HCT116 (cell line): ENCODE data around the gene LRP1B. TPM values are rescaled to one million over a fixed set of nuclear protein-coding genes. Genes with fewer than 3 reads are reported as not detected.

Source experiments
- ATAC-seq: fragments of 200-7000 bp; cut with Tn5 transposase; 2 replicates; pipeline ENCODE4 v1.9.1; 2020; ENCODE audit warnings: mild to moderate bottlenecking, moderate library complexity
- BruUV-seq: library from RNA; stranded (reverse); fragments of 400-500 nt; replicated peaks from 2 replicates; lab custom pipeline; 2021; lab: Mats Ljungman, UMichigan
- CTCF ChIA-PET: fragments of 300-600 bp; sonication (Branson Sonifier 250); formaldehyde crosslinking; loops from one replicate; lab custom pipeline; 2021; ENCODE audit warnings: antibody characterized with exemption; lab: Charles Lee
- POLR2A ChIA-PET: fragments of 300-600, 350-600 bp; sonication (Branson Sonifier 250); formaldehyde crosslinking; loops from one replicate; lab custom pipeline; 2021; ENCODE audit warnings: antibody characterized with exemption; lab: Charles Lee
- RAD21 ChIA-PET, 2 experiments: fragments of 300-600 bp; sonication (Branson Sonifier 250); formaldehyde crosslinking; loops; one replicate each; lab custom pipeline; 2023; ENCODE audit warnings: low total read pairs in 2 of 2; ENCODE audit not compliant: uncharacterized antibody in 2 of 2, unreplicated experiment in 2 of 2, low non-redundant PET in 1 of 2; lab: Charles Lee
- DNase-seq: peaks from one replicate; pipeline ENCODE4 v3.0.0-alpha.2; 2010; ENCODE audit warnings: low read depth, low spot score
- H2AFZ ChIP-seq: fragments of 200-600 bp; shearing (Covaris generic), sonication (generic); 2 replicates; pipeline ENCODE4 v1.6.1; 2017; ENCODE audit warnings: low read depth, mixed run types, mixed read lengths, antibody characterized with exemption, low read length; ENCODE audit not compliant: poor library complexity, severe bottlenecking
- H3K27ac ChIP-seq: 2 replicates; pipeline ENCODE4 v1.5.1; 2012; ENCODE audit warnings: low read depth, low read length
- H3K27me3 ChIP-seq: fragments of 200-600 bp; sonication (generic); 2 replicates; pipeline ENCODE4 v1.6.1; 2016; ENCODE audit warnings: mixed run types, low read length, mixed read lengths; ENCODE audit not compliant: insufficient read depth
- H3K36me3 ChIP-seq, 2 experiments: fragments of 200-500 bp in 1 of 2; fragments of 200-600 bp in 1 of 2; sonication (Bioruptor generic) in 1 of 2; sonication (generic) in 1 of 2; 2 replicates each; pipeline versions ENCODE4 v1.5.1 to v1.6.1; 2014 to 2016; ENCODE audit warnings: low read length in 2 of 2, inconsistent platforms in 1 of 2, mixed read lengths in 1 of 2, mixed run types in 1 of 2; ENCODE audit not compliant: insufficient read depth in 2 of 2, control insufficient read depth in 1 of 2
- H3K4me1 ChIP-seq, 2 experiments: fragments of 200-600 bp in 1 of 2; sonication (generic) in 1 of 2; 2 replicates each; pipeline versions ENCODE4 v1.5.1 to v1.6.1; 2012 to 2017; ENCODE audit warnings: low read length in 2 of 2, inconsistent platforms in 1 of 2, mild to moderate bottlenecking in 1 of 2, mixed read lengths in 1 of 2, mixed run types in 1 of 2, moderate library complexity in 1 of 2; ENCODE audit not compliant: insufficient read depth in 2 of 2, control insufficient read depth in 1 of 2
- H3K4me2 ChIP-seq: fragments of 200-600 bp; sonication (generic); 2 replicates; pipeline ENCODE4 v1.6.1; 2017; ENCODE audit warnings: mixed run types, low read length, mixed read lengths
- H3K4me3 ChIP-seq, 2 experiments: fragments of 200-600 bp in 1 of 2; sonication (generic) in 1 of 2; replicated peaks in 1 of 2; 2 replicates each; pipeline ENCODE4 v1.5.1; 2011 to 2016; ENCODE audit warnings: low read length in 2 of 2, control low read depth in 1 of 2, low read depth in 1 of 2, mild to moderate bottlenecking in 1 of 2, mixed read lengths in 1 of 2, mixed run types in 1 of 2
- H3K79me2 ChIP-seq: fragments of 200-600 bp; sonication (generic); 2 replicates; pipeline ENCODE4 v1.6.1; 2017; ENCODE audit warnings: mild to moderate bottlenecking, mixed run types, low read length, moderate library complexity, mixed read lengths; ENCODE audit not compliant: insufficient read depth
- H3K9ac ChIP-seq: fragments of 200-600 bp; sonication (generic); 2 replicates; pipeline ENCODE4 v1.6.1; 2016; ENCODE audit warnings: low read length, mixed read lengths
- H3K9me2 ChIP-seq: fragments of 200-600 bp; sonication (generic), shearing (Covaris generic); 2 replicates; pipeline ENCODE4 v1.6.1; 2017; ENCODE audit warnings: mixed run types, mild to moderate bottlenecking, moderate library complexity; ENCODE audit not compliant: insufficient read depth
- H3K9me3 ChIP-seq, 2 experiments: fragments of 200-500 bp in 1 of 2; fragments of 200-600 bp in 1 of 2; sonication (Bioruptor generic) in 1 of 2; sonication (generic) in 1 of 2; 2 replicates each; pipeline ENCODE4 v1.6.1; 2014 to 2017; ENCODE audit warnings: low read length in 2 of 2, mixed read lengths in 2 of 2, inconsistent platforms in 1 of 2, low read depth in 1 of 2, mild to moderate bottlenecking in 1 of 2, mixed run types in 1 of 2, moderate library complexity in 1 of 2; ENCODE audit not compliant: control insufficient read depth in 1 of 2, insufficient read depth in 1 of 2
- H4K20me1 ChIP-seq: fragments of 200-600 bp; sonication (generic), shearing (Covaris generic); 2 replicates; pipeline ENCODE4 v1.6.1; 2017; ENCODE audit warnings: mixed run types, mild to moderate bottlenecking, moderate library complexity; ENCODE audit not compliant: insufficient read depth
- CBX3 ChIP-seq: IDR thresholded peaks from 2 replicates; pipeline ENCODE4 v1.6.1; 2012; ENCODE audit warnings: low read depth
- CTCF ChIP-seq, 3 experiments: fragments of 200-600 bp in 1 of 3; sonication (generic) in 1 of 3; IDR thresholded peaks in 2 of 3; conservative IDR thresholded peaks in 1 of 3; 2 replicates each; pipeline ENCODE4 v1.5.1; 2012 to 2017; ENCODE audit warnings: low read depth in 2 of 3, low read length in 2 of 3, antibody characterized with exemption in 1 of 3, borderline replicate concordance in 1 of 3, control low read depth in 1 of 3, mild to moderate bottlenecking in 1 of 3, mixed read lengths in 1 of 3, mixed run types in 1 of 3, moderate library complexity in 1 of 3; ENCODE audit not compliant: insufficient read depth in 1 of 3
- ELF1 ChIP-seq: IDR thresholded peaks from 2 replicates; pipeline ENCODE4 v1.6.1; 2012; ENCODE audit warnings: low read depth, borderline replicate concordance
- EZH2 ChIP-seq: fragments of 200-600 bp; sonication (generic); IDR thresholded peaks from 2 replicates; pipeline ENCODE4 v1.6.1; 2017; ENCODE audit warnings: antibody characterized with exemption, mixed run types
- EZH2phosphoT487 ChIP-seq: fragments of 200-600 bp; IDR thresholded peaks from 2 replicates; pipeline ENCODE4 v1.6.1; 2018; ENCODE audit warnings: antibody characterized with exemption, borderline replicate concordance
- FOSL1 ChIP-seq: IDR thresholded peaks from 2 replicates; pipeline ENCODE4 v1.6.1; 2012; ENCODE audit warnings: low read depth
- JUND ChIP-seq: IDR thresholded peaks from 2 replicates; pipeline ENCODE4 v1.6.1; 2012
- MAX ChIP-seq: IDR thresholded peaks from 2 replicates; pipeline ENCODE4 v1.6.1; 2012
- POLR2A ChIP-seq: IDR thresholded peaks from 2 replicates; pipeline ENCODE4 v1.7.0; 2011; ENCODE audit warnings: borderline replicate concordance; ENCODE audit not compliant: insufficient read depth, insufficient read length; ENCODE audit errors: extremely low read depth
- POLR2AphosphoS5 ChIP-seq: IDR thresholded peaks from 2 replicates; pipeline ENCODE4 v1.6.1; 2011; ENCODE audit warnings: mild to moderate bottlenecking, low read depth, low read length, moderate library complexity
- RAD21 ChIP-seq: IDR thresholded peaks from 2 replicates; pipeline ENCODE4 v1.6.1; 2012; ENCODE audit warnings: low read depth, mild to moderate bottlenecking
- REST ChIP-seq: IDR thresholded peaks from 2 replicates; pipeline ENCODE4 v1.6.1; 2012; ENCODE audit warnings: low read depth
- SIN3A ChIP-seq: IDR thresholded peaks from 2 replicates; pipeline ENCODE4 v1.6.1; 2012; ENCODE audit warnings: low read depth
- SP1 ChIP-seq: IDR thresholded peaks from 2 replicates; pipeline ENCODE4 v1.6.1; 2012; ENCODE audit warnings: low read depth
- ZBTB33 ChIP-seq: IDR thresholded peaks from 2 replicates; pipeline ENCODE4 v1.6.1; 2011; ENCODE audit warnings: mild to moderate bottlenecking, low read length, moderate library complexity; ENCODE audit not compliant: insufficient replicate concordance; ENCODE audit errors: extremely low read depth
- ZNF274 ChIP-seq: fragments of 200-500 bp; sonication (Bioruptor generic); IDR thresholded peaks from 2 replicates; pipeline ENCODE4 v1.6.1; 2014; ENCODE audit warnings: mild to moderate bottlenecking, low read depth, low read length, inconsistent platforms
- intact Hi-C: fragments of 100-400 bp; cut with micrococcal nuclease; formaldehyde crosslinking; loops from 2 replicates; pipeline ENCODE4 v1.10.0; 2022
- total RNA-seq: library from RNA; stranded (reverse); gene quantifications from one replicate; pipeline ENCODE4 v1.2.1, GENCODE V29; 2021; ENCODE audit not compliant: unreplicated experiment

The LRP1B gene
- total RNA-seq, 1 experiment from 2014 or later, result 0.34 TPM

- Histone ChIP-seq H4K20me1 (no peaks in the 10 kb centered on the region), H3K27ac (no peak overlapping the region), H3K9me3 (no peaks in the 10 kb centered on the region), H3K4me1 (no peaks in the 10 kb centered on the region), H3K36me3 (no peaks in the 10 kb centered on the region), H2AFZ (no peak overlapping the region)
- BruUV-seq, result no TSS peak
- no peak for DNase-seq
- CTCF ChIA-PET, result no interaction called here
- RAD21 ChIA-PET, result no interaction called here
- TF ChIP-seq RAD21 (no peak), EZH2 (no peak), POLR2AphosphoS5 (no peak), CBX3 (no peak), FOSL1 (no peak), SP1 (no peak), SIN3A (no peak), JUND (no peak), EZH2phosphoT487 (no peak), ZNF274 (no peak), ZBTB33 (no peak), ELF1 (no peak), MAX (no peak), CTCF (IDR thresholded peaks at IDR 0.05 in 2 of 3, conservative IDR thresholded peaks at IDR 0.05 in 1 of 3; ENCODE audit: borderline replicate concordance in 1 of 3, insufficient read depth in 1 of 3, low read depth in 2 of 3, low read length in 2 of 3) (no peak), POLR2A (no peak), REST (no peak)
- TF ChIP-seq, all 23 proteins: peak for 0
- Histone ChIP-seq H3K79me2 (no peaks in the 10 kb centered on the region), H3K9ac (no peak overlapping the region), H3K27me3 (no peaks in the 10 kb centered on the region), H3K4me3 (no peak overlapping the region), H3K4me2 (no peak overlapping the region), H3K9me2 (no peaks in the 10 kb centered on the region)
- POLR2A ChIA-PET, result no interaction called here
- ATAC-seq, result no peak
- intact Hi-C loops, result no loop called here
Observed at GRCh38 chr2:141633132-141633531, 497.7 kb downstream of the LRP1B start.
